Panc1 (cell line): ENCODE results near the gene IGSF21. TPM values are rescaled to one million over a fixed set of nuclear protein-coding genes. Genes with fewer than 3 reads are reported as not detected.

ENCODE experiments used
- ATAC-seq: fragments of 200-7000 bp; cut with Tn5 transposase; 2 replicates; pipeline ENCODE4 v1.9.1; 2020; ENCODE audit warnings: mild to moderate bottlenecking, moderate library complexity
- BruUV-seq: library from RNA; stranded (reverse); fragments of 400-500 nt; replicated peaks from 2 replicates; lab custom pipeline; 2021; lab: Mats Ljungman, UMichigan
- CTCF ChIA-PET: fragments of 300-600 bp; sonication (Branson Sonifier 250); formaldehyde crosslinking; loops from one replicate; lab custom pipeline; 2022; ENCODE audit warnings: antibody characterized with exemption; lab: Charles Lee
- POLR2A ChIA-PET: fragments of 300-600 bp; sonication (Branson Sonifier 250); formaldehyde crosslinking; loops from one replicate; lab custom pipeline; 2022; ENCODE audit warnings: antibody characterized with exemption; lab: Charles Lee
- DNase-seq: peaks from one replicate; pipeline ENCODE4 v3.0.0-alpha.2; 2010; ENCODE audit warnings: low read depth, low spot score
- H3K27ac ChIP-seq: 2 replicates; pipeline ENCODE4 v1.5.1; 2011; ENCODE audit warnings: mild to moderate bottlenecking, low read length, inconsistent platforms
- H3K27me3 ChIP-seq: fragments of 200-500 bp; sonication (Bioruptor generic); 2 replicates; pipeline ENCODE4 v1.6.0; 2014; ENCODE audit warnings: low read length, inconsistent platforms; ENCODE audit not compliant: control insufficient read depth, insufficient read depth
- H3K36me3 ChIP-seq: fragments of 200-500 bp; sonication (Bioruptor generic); 2 replicates; pipeline ENCODE4 v1.5.1; 2014; ENCODE audit warnings: inconsistent platforms, mild to moderate bottlenecking, low read length, moderate library complexity; ENCODE audit not compliant: control insufficient read depth, insufficient read depth
- H3K4me1 ChIP-seq: 2 replicates; pipeline ENCODE4 v1.5.1; 2011; ENCODE audit warnings: inconsistent platforms, mild to moderate bottlenecking, low read length, moderate library complexity; ENCODE audit not compliant: control insufficient read depth, insufficient read depth
- H3K4me3 ChIP-seq, 2 experiments: 2 replicates each; pipeline ENCODE4 v1.5.1; 2011 to 2012; ENCODE audit warnings: low read depth in 2 of 2, low read length in 2 of 2, mild to moderate bottlenecking in 2 of 2, inconsistent platforms in 1 of 2, moderate library complexity in 1 of 2
- H3K9me3 ChIP-seq: fragments of 200-500 bp; sonication (Bioruptor generic); 2 replicates; pipeline ENCODE4 v1.5.1; 2014; ENCODE audit warnings: low read depth, mild to moderate bottlenecking, inconsistent platforms, low read length, moderate library complexity; ENCODE audit not compliant: control insufficient read depth, insufficient read depth
- POLR2AphosphoS5 ChIP-seq: IDR thresholded peaks from 2 replicates; pipeline ENCODE4 v1.6.1; 2012; ENCODE audit warnings: mild to moderate bottlenecking, low read depth, low read length, moderate library complexity
- SIN3A ChIP-seq: IDR thresholded peaks from 2 replicates; pipeline ENCODE4 v1.6.1; 2012; ENCODE audit warnings: low read depth, mild to moderate bottlenecking, low read length, moderate library complexity, borderline replicate concordance; ENCODE audit not compliant: insufficient read depth
- TCF7L2 ChIP-seq: IDR thresholded peaks from 2 replicates; pipeline ENCODE4 v1.6.1; 2011; ENCODE audit warnings: mild to moderate bottlenecking, low read depth, low read length, inconsistent platforms
- in situ Hi-C: cut with HindIII; loops from 2 replicates; pipeline ENCODE4 v1.10.0; 2016; ENCODE audit warnings: low sequenced_read_pairs, low pct_unique_long_range_greater_than_20kb
- intact Hi-C: fragments of 100-400 bp; cut with micrococcal nuclease; formaldehyde crosslinking; loops from one replicate; pipeline ENCODE4 v1.10.0; 2022; ENCODE audit not compliant: unreplicated experiment
- total RNA-seq: library from RNA; stranded (reverse); gene quantifications from one replicate; pipeline ENCODE4 v1.2.1, GENCODE V29; 2021; ENCODE audit not compliant: unreplicated experiment
- TF ChIP-seq, protein P1 (sequence below): fragments of 450-650 bp; IDR thresholded peaks from 2 replicates; pipeline ENCODE4 v1.5.1; 2017; ENCODE audit warnings: mild to moderate bottlenecking
- TF ChIP-seq, protein P2 (sequence below), 2 experiments: IDR thresholded peaks; 2 replicates each; pipeline ENCODE4 v1.6.1; 2011 to 2012; ENCODE audit warnings: low read depth in 2 of 2, control low read depth in 1 of 2, low read length in 1 of 2, mild to moderate bottlenecking in 1 of 2, moderate library complexity in 1 of 2; ENCODE audit not compliant: insufficient read depth in 1 of 2

IGSF21 gene
- total RNA-seq, 1 experiment from 2014 or later = not detected

DNA sequence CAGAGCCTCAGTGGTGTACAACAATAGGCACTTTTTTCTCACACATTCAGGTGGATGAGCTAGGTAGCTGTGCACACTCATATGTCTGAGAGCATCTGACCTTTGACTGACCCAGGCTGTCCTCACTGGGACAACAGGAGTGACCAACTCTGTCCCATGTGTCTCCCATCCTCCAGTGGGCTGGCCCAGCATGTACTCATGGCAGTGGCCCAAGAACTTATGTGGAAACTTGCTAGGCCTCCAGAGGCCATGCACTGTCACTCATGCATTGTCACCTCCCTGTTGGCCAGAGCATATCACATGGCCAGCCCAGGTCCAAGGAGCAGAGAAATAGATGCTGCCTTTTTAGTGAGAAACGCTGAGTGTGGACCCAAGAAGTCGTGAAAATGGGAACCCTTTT lies 158.8 kb downstream of the IGSF21 start:
- H3K27me3 ChIP-seq = peaks cover 24% of the 10 kb centered on the region
- no peaks in the 10 kb centered on the region for H3K4me1 ChIP-seq
- no peak overlapping the region for H3K27ac ChIP-seq
- H3K9me3 ChIP-seq = no peaks in the 10 kb centered on the region
- ATAC-seq (no peak), DNase-seq (no peak)
- no TSS peak for BruUV-seq
- in situ Hi-C loops = no loop called here
- no peak overlapping the region for H3K4me3 ChIP-seq
- no peak for TF ChIP-seq POLR2AphosphoS5
- TF ChIP-seq, protein P1, sequence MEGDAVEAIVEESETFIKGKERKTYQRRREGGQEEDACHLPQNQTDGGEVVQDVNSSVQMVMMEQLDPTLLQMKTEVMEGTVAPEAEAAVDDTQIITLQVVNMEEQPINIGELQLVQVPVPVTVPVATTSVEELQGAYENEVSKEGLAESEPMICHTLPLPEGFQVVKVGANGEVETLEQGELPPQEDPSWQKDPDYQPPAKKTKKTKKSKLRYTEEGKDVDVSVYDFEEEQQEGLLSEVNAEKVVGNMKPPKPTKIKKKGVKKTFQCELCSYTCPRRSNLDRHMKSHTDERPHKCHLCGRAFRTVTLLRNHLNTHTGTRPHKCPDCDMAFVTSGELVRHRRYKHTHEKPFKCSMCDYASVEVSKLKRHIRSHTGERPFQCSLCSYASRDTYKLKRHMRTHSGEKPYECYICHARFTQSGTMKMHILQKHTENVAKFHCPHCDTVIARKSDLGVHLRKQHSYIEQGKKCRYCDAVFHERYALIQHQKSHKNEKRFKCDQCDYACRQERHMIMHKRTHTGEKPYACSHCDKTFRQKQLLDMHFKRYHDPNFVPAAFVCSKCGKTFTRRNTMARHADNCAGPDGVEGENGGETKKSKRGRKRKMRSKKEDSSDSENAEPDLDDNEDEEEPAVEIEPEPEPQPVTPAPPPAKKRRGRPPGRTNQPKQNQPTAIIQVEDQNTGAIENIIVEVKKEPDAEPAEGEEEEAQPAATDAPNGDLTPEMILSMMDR = no peak
- TF ChIP-seq TCF7L2 = no peak
- TF ChIP-seq, protein P2, sequence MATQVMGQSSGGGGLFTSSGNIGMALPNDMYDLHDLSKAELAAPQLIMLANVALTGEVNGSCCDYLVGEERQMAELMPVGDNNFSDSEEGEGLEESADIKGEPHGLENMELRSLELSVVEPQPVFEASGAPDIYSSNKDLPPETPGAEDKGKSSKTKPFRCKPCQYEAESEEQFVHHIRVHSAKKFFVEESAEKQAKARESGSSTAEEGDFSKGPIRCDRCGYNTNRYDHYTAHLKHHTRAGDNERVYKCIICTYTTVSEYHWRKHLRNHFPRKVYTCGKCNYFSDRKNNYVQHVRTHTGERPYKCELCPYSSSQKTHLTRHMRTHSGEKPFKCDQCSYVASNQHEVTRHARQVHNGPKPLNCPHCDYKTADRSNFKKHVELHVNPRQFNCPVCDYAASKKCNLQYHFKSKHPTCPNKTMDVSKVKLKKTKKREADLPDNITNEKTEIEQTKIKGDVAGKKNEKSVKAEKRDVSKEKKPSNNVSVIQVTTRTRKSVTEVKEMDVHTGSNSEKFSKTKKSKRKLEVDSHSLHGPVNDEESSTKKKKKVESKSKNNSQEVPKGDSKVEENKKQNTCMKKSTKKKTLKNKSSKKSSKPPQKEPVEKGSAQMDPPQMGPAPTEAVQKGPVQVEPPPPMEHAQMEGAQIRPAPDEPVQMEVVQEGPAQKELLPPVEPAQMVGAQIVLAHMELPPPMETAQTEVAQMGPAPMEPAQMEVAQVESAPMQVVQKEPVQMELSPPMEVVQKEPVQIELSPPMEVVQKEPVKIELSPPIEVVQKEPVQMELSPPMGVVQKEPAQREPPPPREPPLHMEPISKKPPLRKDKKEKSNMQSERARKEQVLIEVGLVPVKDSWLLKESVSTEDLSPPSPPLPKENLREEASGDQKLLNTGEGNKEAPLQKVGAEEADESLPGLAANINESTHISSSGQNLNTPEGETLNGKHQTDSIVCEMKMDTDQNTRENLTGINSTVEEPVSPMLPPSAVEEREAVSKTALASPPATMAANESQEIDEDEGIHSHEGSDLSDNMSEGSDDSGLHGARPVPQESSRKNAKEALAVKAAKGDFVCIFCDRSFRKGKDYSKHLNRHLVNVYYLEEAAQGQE (IDR thresholded peaks at IDR 0.05; ENCODE audit: insufficient read depth in 1 of 2, low read depth in 2 of 2, low read length in 1 of 2) = no peak
- TF ChIP-seq SIN3A = no peak
- ChIA-PET CTCF (interaction anchor here (1.5 kb wide), 1 partner anchor 315 kb away, joined by 3 read pairs; no protein-coding TSS in a partner anchor), POLR2A (no interaction called here)
- H3K36me3 ChIP-seq = no peaks in the 10 kb centered on the region
- intact Hi-C loops = no loop called here

DNA sequence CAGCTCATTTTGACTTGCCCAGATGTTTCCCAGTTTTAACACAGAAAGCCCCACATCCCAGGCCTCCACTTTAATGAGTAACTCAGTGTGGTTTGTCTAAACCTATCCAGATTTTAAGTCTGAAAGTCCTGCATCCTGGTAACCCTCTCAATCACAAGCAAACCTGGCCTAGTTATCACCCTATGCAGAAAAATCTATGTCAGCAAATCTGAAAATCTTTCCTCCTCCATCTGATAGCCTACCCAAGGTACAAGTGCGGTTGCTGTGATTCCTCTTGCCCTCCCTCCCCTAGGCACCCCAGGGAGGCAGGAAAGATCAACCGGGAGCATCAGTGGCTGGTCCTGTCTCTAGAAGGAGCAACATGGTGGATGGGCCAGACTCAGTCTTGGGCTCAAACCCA lies 163.7 kb downstream of the IGSF21 start:
- in situ Hi-C loops = no loop called here
- CTCF ChIA-PET = no interaction called here
- no peak for ATAC-seq

DNA sequence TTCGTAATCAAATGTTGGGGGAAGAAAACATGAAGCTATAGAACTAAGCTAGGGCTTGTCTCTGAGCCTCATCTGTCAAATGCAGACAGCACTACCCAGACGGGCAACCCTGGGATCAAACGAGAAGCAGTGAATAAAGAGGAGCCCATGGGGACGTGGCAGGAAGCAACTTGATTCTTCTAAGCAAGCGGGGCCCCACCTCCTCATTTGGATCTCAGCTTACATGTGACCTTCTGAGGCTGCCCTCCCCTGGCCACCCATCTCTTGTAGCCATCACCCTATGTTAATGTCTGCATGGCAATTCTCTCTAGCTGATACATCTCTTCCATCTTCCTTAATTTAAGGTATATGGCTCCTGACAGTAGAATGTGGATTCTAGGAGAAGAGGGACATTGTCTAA lies 171.3 kb downstream of the IGSF21 start:
- H3K27ac ChIP-seq = no peak overlapping the region
- ATAC-seq = no peak
- DNase-seq = no peak
- H3K9me3 ChIP-seq = no peaks in the 10 kb centered on the region
- ChIA-PET POLR2A (no interaction called here), CTCF (no interaction called here)
- intact Hi-C loops (no loop called here), in situ Hi-C loops (no loop called here)
- BruUV-seq = no TSS peak
- H3K4me3 ChIP-seq = no peak overlapping the region
- H3K4me1 ChIP-seq = no peaks in the 10 kb centered on the region; the same call in 1 of the 2 replicates
- TF ChIP-seq SIN3A (no peak), TCF7L2 (no peak), POLR2AphosphoS5 (no peak)
- TF ChIP-seq, protein P2 (IDR thresholded peaks at IDR 0.05; ENCODE audit: insufficient read depth in 1 of 2, low read depth in 2 of 2, low read length in 1 of 2) = no peak
- TF ChIP-seq, protein P1 = no peak
- H3K27me3 ChIP-seq = peaks cover 5% of the 10 kb centered on the region; the same call in 1 of the 2 replicates
- no peaks in the 10 kb centered on the region for H3K36me3 ChIP-seq

More for the DNA sequence above, 163.7 kb downstream of the IGSF21 start:
- no peaks in the 10 kb centered on the region; the same call in 1 of the 2 replicates for H3K27me3 ChIP-seq
- no peaks in the 10 kb centered on the region for H3K36me3 ChIP-seq
- TF ChIP-seq POLR2AphosphoS5 = no peak
- no peaks in the 10 kb centered on the region for H3K9me3 ChIP-seq
- POLR2A ChIA-PET = no interaction called here
- no peaks in the 10 kb centered on the region for H3K4me1 ChIP-seq
- H3K27ac ChIP-seq = no peak overlapping the region
- H3K4me3 ChIP-seq = no peak overlapping the region
- no TSS peak for BruUV-seq
- intact Hi-C loops = no loop called here
- no peak for DNase-seq
